HG02981 (cell line): Measurements from ENCODE around the gene C14orf39.
"Not testable (repeated sequence)": the region's sequence is repeated elsewhere in the genome, so short reads cannot be mapped to it uniquely, and the experiment has no call there.

ENCODE experiments used
- ATAC-seq: cut with Tn5 transposase; IDR thresholded peaks from one replicate; pipeline ENCODE4 v1.9.1; 2021; ENCODE audit warnings: mild to moderate bottlenecking, moderate library complexity; ENCODE audit not compliant: unreplicated experiment

The C14orf39 gene

DNA sequence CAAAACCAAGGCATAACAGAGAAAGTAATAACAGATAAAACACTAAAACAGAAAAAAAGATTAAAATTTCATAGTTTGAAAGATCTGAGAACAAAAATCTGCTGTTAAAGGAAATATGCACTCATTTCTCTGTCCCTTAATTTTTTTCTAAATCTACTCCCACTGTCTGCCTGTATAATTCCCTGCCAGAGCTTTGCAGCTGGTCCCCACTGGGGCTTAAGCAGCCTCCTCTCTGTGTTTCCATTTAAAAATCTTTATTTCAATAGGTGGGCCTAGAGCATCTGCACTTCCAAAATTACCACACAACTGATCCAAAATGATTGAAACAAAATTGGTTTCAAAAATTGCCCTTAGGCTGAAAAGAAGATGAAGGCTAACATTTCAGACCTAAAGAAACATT is 16.7 kb upstream of the C14orf39 start:
- ATAC-seq = no peak

DNA sequence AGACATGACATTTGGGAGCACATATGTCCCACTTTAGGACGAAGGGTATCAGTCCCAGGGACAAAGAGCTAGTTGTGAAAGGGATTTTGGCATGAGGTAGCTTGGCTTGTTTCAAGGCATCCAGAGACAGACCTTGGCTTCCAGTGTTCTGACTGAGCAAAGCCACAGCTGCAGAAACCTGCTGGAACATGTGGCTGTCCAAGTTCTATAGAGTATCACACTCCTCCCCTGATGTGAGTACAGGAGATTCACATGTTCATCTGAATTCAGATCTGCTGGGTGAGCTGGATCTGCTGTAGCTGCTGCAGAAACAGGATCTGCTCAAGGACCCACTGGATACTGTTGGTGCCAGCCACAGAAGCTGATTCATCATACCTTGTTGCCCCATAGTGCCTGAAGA is 10.1 kb upstream of the C14orf39 start:
- no peak for ATAC-seq

DNA sequence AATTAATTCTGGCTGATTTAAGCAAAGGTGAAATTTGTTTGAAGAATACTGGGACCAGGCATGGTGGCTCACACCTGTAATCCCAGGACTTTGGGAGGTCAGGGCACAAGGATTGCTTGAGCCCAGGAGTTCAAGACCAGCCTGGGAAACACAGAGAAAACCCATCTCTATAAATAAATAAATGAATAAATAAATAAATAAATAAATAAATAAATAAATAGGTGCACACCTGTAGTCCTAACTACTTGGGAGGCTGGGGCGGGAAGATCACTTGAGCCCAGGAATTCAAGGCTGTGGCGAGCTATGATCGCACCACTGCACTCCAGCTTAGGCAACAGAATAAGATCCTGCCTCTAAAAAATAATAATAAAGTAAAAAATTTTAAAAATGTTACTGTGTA is 4.4 kb upstream of the C14orf39 start:
- no peak for ATAC-seq

DNA sequence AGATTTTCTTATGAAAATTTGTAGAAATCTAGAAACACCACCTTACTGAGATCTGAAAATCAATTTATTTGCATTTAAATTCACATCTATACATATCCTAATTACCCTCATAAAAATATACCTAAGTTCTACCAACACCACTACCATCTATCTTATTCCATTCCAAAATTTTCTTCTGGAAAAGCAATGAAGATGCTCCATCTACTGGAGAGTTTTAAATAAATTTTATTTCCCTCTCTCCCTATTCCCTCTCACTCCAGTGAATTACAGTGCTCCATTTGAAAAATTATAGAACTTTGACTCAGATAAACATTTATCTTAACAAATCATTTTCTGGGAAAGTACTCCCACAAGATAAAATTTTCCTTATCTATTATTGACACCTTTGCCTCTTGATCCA is 2.3 kb upstream of the C14orf39 start:
- ATAC-seq = no peak

DNA sequence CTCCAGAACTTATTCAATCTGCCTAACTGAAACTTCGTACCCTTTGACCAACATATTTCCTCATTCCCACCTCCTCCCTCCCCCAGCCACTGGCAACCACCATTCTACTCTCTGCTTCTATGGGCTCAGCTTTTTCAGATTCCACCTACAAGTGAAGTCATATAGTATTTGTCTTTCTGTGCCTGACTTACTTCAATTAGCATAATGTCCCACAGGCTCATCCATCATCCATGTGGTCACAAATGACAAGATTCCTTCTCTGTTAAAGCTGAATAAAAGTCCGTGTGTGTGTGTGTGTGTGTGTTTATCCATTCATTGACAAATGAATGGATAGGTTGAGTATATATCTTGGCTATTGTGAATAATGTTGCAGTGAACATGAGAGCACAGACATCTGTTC is 1.3 kb upstream of the C14orf39 start:
- ATAC-seq = no peak

DNA sequence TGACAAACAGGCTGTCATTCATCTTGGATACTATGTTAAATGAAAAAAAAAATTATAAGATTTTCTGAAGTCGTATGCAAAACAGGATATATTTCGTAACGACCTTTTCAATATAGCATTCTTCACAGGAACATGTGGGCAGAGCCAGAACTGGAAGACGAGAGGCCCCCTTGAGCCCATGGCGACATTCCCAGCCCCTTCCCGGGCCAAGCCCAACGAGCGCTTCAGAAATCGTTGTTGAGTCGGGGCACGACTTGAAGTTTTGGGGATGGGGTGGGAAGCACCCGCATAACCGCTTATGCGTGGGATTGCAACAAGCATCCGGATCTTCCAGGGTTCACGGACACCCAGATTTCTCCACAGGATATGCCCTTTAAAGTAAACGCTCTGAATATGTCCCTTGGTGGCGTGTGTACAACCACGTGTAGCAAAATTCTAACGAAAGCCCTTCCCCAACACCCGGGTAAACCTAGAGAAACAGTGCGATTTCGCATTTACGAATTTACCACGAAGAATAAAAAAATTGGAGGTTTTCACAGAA is 736 bp downstream of the C14orf39 start:
- no peak for ATAC-seq

DNA sequence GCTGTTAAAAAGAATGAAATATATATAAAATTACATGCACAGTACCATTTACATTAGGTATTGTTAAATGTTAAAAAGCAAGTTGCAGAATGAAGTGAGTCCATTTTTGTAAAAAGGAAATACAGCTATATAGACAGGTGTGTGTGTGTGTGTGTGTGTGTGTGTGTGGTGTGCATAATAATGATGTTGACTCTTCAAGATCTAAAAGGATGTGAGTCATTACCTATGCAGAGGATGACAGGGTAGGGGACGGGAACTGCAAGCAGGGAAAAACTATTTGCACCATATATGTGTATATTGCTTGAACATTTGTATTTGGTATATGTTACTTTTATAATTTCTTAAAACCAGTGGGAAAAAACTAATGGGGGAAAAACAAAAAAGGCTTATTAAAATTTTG is 3.1 kb downstream of the C14orf39 start:
- ATAC-seq = no peak

DNA sequence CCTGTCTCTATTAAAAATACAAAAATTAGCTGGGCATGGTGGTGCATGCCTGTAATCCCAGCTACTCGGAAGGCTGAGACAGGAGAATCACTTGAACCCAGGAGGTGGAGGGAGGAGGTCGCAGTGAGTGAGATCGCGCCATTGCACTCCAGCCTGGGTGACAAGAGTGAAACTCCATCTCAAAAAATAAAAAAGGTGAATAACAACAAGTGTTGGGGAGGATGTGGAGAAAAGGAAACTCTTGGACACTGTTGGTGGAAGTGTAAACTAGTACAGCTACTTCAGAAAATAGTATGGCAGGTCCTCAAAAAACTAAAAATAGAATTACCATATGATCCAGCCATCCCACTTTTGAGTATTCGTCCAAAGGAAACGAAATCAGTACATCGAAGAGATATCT is 5.6 kb downstream of the C14orf39 start:
- ATAC-seq = not testable (repeated sequence)

DNA sequence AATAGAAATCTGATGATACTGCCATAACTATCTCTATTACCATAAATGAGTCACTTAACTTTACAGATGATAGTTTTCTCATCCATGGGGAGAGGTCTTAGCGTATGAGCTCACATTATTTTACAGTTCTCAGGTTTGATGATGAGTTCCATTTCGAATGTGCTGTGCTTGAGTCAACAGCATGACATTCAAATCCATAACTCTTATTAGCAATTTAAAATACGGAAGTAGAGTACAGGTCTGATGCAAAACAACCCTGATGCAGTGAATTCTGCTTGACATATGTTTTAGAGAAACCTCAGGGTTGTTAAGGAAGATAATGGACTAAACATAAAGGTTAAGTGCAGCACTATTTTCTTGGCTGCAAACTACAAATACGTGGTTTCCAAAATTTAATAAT is 30.0 kb downstream of the C14orf39 start:
- ATAC-seq = no peak

DNA sequence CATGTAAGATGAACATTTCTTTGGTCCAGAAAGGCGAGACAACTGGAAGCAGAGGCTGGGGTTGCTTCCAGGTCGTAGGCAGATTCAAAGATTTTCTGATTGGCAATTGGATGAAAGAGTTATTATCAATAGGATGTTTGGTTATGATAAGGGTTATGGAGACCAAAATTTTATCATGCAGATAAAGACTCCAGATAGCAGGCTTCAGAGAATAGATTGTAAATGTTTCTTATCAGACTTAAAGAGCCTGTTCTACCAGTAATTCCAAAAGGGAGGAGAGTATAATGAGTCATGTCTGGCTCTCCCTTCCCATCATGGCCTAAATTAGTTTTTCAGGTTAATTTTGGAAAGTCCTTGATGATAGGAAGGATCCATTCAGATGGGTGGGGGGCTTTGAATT is 55.6 kb downstream of the C14orf39 start:
- ATAC-seq = no peak

DNA sequence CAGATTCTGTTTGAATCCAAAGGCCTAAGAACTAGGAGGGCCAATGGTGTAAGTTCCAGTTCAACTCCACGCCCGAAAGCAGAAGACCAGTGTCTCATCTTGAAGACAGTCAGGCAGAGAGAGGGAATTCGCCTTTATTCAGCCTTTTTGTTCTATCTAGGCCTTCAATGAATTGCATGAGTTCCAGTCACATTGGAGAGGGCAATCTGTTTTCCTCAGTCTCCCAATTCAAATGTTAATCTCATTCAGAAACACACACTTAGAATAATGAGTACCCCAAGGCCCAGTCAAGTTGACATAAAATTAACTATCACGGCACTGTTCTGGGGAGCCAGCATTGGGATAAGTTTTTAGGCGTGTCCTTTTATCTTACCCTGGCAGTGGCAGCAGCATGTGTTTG is 65.8 kb downstream of the C14orf39 start:
- ATAC-seq = no peak

DNA sequence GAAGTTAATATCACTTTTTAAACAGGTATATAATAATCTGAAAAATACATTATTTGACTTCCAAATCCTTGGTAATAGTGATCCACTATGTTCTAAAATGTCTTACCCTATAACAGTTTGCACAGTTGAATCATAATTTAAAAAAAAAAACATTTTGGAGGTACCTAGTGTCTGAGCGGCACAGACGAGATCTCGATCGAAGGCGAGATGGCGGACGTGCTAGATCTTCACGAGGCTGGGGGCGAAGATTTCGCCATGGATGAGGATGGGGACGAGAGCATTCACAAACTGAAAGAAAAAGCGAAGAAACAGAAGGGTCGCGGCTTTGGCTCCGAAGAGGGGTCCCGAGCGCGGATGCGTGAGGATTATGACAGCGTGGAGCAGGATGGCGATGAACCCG is 88.3 kb downstream of the C14orf39 start:
- not testable (repeated sequence) for ATAC-seq

DNA sequence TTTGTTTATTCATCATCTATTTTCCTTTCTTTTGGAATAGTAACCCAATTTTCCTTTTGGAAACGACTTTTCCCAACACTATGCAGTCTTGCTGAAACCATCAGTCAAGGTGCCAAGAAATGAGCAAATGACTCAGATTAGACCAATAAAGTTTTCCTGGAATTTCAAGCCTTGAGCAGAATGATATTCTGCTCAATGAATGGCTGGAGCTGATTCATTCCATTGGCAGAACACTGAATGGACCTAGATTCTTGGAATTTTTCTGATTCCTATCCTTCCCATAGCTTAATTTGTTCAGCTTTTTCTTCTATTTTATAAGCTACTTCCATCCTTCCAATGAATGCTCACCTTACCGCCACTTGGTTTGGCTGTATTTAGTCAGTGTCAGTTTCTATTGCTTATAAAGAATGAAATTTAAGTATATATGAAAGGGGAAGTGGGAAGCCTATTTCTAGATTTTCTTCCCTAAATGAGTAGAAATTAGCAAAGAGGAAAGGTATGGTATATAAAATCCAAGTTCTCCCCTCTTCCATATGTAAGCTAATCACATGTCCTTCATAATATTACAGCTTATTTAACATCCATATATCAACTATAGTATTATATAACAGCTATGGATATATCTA is 89.0 kb downstream of the C14orf39 start:
- ATAC-seq = no peak
